ENCODE measurements around the gene FBXO42.

The FBXO42 gene

DNA sequence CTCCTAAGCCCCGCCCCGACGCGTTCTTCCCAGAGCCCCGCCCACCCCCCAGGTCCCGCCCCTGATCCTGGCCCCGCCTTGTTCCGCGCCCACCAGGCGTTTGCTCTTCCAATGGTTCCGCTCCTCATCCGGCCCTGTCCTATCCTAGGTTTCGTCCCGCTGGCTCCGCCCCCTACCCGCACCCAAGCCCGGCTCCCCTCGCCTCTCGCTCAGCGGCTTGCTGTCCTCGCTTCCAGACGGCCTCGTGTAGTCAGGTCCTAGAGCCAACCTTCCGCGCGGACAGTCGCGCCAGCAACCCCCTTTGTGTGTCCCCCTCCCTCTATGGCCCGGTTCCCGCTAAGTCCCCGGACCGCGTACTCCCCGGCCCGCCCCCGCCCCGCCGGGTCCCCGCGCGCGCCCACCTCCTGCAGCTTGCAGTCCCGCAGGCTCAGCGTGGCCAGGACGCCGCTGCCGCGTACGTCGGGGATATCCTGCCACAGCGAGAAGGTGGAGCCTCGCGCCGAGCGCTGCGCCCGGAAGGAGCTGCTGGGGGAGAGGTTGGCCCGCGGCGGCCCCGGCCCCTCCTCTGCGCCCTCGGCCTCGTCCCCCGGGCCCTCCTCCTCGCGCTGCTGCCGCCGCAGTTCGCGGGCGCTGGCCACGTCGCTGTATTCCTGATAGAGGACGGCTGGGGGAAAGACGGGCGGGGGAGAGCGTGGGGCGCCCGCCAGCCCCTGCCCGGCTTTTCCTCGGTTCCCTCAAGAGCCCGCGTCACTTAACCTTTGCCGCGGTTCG is 145.5 kb downstream of the FBXO42 start:
- peak overlapping the region; percentile 64 for H3K4me3 ChIP-seq (ENCODE audit: low read depth, low read length)
- peak; percentile 99 for DNase-seq (ENCODE audit: low read depth)
- TF ChIP-seq CTCF (conservative IDR thresholded peaks at IDR 0.05; ENCODE audit: low read depth, low read length) = no peak

- TF ChIP-seq CTCF (conservative IDR thresholded peaks at IDR 0.05; ENCODE audit: low read depth, low read length) = no peak
- peak overlapping the region; percentile 64 for H3K4me3 ChIP-seq (ENCODE audit: low read depth, low read length)
- DNase-seq (ENCODE audit: low read depth) = no peak
Observed at GRCh38 chr1:16205891-16206546, 146.3 kb downstream of the FBXO42 start.

GRCh38 chr1:16205334-16205671 is 147.0 kb downstream of the FBXO42 start:
- no peak for TF ChIP-seq CTCF (conservative IDR thresholded peaks at IDR 0.05; ENCODE audit: low read depth, low read length)
- DNase-seq (ENCODE audit: low read depth) = no peak
- no peak overlapping the region for H3K4me3 ChIP-seq (ENCODE audit: low read depth, low read length)

- TF ChIP-seq CTCF (conservative IDR thresholded peaks at IDR 0.05; ENCODE audit: low read depth, low read length) = peak; percentile 66
- DNase-seq (ENCODE audit: low read depth) = peak; percentile 47
- no peak overlapping the region for H3K4me3 ChIP-seq (ENCODE audit: low read depth, low read length)
Observed at GRCh38 chr1:16204634-16205333, 147.5 kb downstream of the FBXO42 start.

- no peak overlapping the region for H3K4me3 ChIP-seq (ENCODE audit: low read depth, low read length)
- no peak for DNase-seq (ENCODE audit: low read depth)
- TF ChIP-seq CTCF (conservative IDR thresholded peaks at IDR 0.05; ENCODE audit: low read depth, low read length) = no peak
Observed at GRCh38 chr1:16204216-16204615, 148.1 kb downstream of the FBXO42 start.

DNA sequence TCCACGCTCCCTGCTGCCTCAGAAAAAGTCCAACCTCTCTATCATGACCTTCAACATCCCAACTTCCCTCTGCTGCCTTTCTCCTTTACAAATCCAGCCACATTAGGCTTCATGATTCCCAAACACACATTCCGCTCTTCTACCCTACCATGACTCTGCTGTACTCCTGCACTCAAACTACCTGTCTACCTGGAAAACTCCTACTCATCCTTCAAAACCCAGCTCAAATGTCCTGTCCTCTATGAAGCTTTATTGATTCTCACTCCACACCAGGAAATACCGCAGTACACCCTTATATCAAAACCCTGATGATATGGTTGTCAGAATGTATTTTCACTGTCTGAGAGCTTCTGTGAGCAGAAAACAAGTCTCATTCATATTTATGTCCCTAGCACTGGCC is 148.7 kb downstream of the FBXO42 start:
- TF ChIP-seq CTCF (conservative IDR thresholded peaks at IDR 0.05; ENCODE audit: low read depth, low read length) = no peak
- H3K4me3 ChIP-seq (ENCODE audit: low read depth, low read length) = no peak overlapping the region
- DNase-seq (ENCODE audit: low read depth) = no peak
